ENCODE results near the gene PCGF6.
"Not testable (repeated sequence)": the region's sequence is repeated elsewhere in the genome, so short reads cannot be mapped to it uniquely, and the experiment has no call there.

Gene PCGF6

GRCh38 chr10:103310197-103310596 lies 40.7 kb downstream of the PCGF6 start:
- no peak for DNase-seq

DNA sequence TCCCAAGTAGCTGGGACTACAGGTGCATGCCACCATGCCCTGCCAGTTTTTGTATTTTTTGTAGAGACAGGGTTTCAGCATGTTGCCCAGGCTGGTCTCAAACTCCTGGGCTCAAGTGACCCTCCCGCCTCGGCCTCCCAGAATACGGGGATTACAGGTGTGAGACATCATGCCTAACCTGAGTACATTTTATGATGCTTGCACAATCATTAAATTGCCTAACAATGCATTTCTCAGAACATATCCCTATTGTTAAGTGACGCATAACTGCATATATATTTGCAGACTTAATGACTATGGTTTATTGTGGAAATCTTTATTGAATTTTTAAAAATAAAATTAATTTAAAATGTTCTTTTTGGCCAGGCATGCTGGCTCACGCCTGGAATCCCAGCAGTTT lies 43.3 kb downstream of the PCGF6 start:
- no peak for DNase-seq

DNA sequence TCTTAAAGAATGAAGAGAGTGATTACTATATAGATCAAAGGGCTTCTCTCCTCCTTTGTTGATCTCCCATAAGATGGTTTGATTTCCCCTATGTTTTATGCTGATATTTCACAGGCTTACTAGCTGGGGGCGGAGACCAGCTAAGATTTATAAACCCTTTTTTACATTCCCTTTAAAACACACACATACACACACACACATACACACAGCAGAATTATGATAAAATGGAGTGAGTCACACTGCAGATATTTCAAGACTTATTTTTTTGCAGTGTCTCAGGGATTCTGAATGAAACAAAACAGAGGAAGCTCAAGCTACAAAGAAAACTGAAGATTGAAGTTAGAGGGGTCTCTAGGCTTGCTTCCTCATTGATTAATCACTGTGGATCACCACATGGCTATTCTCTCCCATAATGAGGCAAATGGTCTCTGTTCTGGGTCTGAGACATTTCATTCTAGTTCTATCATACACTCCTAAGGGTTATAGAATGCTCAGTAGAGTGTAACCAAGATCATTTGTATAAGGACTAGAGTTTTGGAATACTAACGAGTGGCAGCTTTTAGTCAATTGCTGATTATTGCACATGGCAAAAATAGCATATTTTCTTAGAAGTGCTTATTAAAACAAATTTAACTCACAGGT lies 55.4 kb downstream of the PCGF6 start:
- DNase-seq = no peak

DNA sequence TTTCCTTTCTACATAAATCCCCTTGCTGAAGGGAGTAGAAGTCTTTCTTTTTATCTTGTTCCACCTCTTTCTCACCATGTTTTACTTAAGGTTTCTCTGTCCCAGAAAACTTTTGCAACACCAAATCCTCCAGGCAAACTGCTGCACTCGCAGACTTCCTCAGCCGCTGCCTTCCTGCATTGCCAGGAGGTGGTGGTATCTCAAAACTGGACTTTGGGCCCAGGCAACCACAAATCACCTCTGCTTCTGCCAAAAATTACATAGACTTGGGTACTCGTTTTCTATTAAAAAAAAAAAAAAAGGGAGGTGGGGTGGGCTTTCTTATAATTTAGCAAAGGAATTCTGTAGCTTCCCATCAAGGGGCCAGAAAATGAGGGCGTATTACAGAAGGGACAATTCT lies 59.4 kb downstream of the PCGF6 start:
- DNase-seq = no peak

GRCh38 chr10:103287992-103288391 lies 62.9 kb downstream of the PCGF6 start:
- no peak for DNase-seq

- no peak for DNase-seq
Observed at GRCh38 chr10:103284170-103284569, 66.8 kb downstream of the PCGF6 start.

DNA sequence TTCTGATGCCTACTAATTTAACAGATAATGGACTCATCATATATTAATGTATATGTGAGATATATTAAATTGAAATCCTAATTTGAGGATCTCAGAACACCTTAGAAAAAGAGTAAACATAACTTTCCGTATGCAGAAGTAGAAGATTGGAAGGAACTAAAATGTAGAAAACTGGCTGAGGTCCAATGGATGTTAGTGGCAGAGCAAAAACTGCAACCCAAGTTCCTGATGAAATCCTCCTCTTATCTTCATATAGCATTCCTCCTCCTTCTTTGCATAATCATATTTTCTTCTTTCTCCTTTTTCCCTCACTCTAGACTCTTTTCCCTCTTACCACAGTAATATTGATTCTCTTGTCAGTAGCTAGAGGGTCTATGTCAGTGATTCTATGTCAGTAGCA lies 68.0 kb downstream of the PCGF6 start:
- DNase-seq = no peak

DNA sequence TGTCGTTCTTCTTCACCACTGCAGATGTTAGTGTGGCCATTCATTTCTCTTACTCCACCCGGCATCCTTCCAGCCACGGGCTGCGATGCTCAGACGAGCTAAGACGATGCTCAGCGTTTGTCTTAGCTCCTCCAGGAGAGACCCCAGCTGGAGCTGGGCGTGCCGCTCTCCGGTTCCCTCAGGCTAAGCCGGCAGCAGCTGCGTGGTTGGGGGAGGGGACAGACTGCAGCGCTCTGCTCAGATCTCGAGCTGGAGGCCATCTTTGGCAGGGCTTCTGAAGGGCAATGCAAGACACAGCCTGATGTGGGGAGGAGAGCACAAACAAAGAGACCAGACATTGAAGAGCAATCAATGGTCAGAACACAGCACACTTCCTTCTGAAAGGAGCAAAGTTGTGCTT lies 69.2 kb downstream of the PCGF6 start:
- no peak for DNase-seq

DNA sequence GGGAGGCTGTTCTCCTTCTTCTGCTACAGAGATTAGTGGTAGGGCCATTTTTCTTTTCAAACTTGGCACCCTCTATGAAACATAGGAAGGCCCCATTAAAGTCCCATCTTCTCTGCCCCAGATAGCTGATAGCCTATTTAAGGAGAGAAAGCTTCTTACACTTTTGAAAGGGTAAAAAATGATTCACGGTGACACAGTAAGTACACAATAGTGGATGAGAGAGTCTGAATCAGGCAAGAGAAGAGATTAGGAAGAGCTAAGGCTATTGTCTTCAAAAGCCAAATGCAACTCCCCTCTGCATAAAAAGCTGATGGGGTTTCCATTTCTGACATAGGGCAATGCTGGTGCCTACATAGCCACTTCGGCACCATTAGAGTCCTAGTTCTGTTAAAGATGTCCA lies 70.4 kb downstream of the PCGF6 start:
- DNase-seq = no peak

GRCh38 chr10:103280031-103280430 lies 70.9 kb downstream of the PCGF6 start:
- DNase-seq = no peak

DNA sequence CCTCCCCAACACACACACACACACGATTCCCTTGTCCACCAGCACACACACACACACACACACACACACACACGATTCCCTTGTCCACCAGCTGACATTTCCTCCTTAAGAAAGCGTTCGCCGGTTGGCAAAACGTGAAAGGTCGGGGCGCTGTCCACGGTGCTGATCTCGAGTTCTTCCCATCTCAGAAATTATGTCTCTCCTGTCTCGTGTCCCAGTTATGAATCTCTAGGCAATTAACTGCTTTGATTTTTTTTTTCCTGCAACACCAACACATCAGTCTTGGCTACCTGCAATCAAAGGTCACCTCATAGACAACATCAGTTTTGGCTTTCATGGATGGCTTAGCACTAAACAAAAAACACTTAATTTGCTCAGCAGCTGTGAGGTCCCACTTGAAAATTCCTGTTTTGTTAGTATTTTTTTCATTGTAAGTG lies 72.1 kb downstream of the PCGF6 start:
- DNase-seq = no peak

- DNase-seq = no peak
Observed at GRCh38 chr10:103278537-103278823, 72.5 kb downstream of the PCGF6 start.

- DNase-seq = no peak
Observed at GRCh38 chr10:103277713-103278536, 73.0 kb downstream of the PCGF6 start.

- no peak for DNase-seq
Observed at GRCh38 chr10:103276896-103277712, 73.8 kb downstream of the PCGF6 start, which contains the start of gene INA. Gene INA, plus strand, starts transcription at chr10:103277138. Its CDS starts 74 bp downstream, at chr10:103277212.

GRCh38 chr10:103276251-103276895 lies 74.6 kb downstream of the PCGF6 start:
- DNase-seq = no peak

DNA sequence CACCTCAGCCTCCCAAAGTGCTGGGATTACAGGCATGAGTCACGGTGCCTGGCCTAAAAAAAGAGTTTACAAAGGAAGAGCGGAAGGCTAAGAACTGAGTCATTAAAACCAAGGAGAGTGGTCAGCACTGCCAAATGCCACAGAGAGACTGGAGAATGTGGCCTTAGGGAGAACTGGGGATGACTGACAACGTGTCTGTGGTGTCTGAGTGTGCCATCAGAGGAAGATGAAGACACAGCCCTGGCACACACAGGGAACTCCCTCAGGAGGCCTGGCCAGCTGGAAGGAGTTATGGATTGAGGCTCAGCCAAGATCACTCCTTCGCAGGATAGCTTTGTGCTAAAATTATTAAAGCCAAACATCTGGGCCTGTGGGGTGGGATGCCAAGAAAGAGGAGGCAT lies 77.9 kb downstream of the PCGF6 start:
- no peak for DNase-seq

GRCh38 chr10:103265717-103266329 lies 85.1 kb downstream of the PCGF6 start:
- no peak for DNase-seq

DNA sequence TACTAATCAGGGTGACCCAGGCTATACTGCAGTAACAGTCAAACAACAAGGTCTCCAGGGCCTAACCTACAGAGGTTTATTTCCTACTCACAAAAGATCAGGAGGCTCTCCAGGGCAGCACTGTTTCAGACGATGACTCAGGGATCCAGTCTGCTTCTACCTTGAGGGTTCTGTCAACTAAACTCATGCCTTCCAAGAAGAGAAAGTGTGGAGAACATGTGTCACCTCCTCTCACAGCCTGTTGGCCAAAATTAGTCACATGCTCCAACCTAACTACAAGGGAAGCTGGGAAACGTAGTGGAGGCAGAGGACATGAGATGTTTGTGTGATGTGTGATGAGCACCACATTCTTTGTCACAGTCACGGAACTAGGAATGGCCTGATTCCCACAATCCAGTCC lies 88.7 kb downstream of the PCGF6 start:
- no peak for DNase-seq

GRCh38 chr10:103259989-103260388 lies 91.0 kb downstream of the PCGF6 start:
- DNase-seq = no peak

GRCh38 chr10:103258928-103259327 lies 92.0 kb downstream of the PCGF6 start:
- DNase-seq = not testable (repeated sequence)

DNA sequence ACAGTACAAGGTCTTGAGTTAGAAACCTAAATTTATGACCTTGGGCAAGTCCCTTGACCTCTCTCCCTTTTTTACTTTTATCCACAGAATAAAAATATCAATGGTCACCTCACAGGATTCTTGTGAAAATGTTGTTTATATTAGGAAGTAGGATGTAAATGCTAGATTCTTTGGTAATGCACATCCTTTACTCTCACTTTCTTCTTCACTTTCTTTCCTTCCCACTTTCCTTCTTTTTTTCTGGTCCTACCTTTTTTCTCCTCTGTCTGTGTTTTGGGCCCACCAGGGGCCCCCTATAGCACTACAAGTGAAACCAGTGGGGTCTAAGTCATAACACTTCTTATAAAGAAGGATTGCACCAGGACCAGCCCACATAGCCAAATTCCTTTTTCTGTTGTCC lies 93.1 kb downstream of the PCGF6 start:
- DNase-seq = no peak

DNA sequence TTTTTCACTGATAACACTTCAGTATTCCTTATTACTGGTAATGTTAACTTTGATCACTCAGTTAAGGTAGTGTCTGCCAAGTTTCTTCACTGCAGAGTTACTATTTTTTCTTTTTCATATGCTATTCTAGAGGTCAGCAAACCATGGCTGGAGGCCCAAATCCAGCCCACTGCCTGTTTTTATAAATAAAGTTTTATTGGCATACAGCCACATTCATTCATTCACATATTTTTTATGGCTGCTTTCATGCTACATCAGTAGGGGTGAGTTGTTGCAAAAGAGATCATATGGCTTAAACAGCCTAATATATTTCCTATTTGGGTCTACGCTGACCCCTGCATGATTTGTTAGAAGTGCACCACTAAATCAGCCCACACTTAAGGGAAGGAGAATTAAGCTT lies 94.3 kb downstream of the PCGF6 start:
- DNase-seq = no peak

Data from cortex of kidney (tissue), 1 donor.